ENCODE results near the gene SECISBP2.

The SECISBP2 gene

DNA sequence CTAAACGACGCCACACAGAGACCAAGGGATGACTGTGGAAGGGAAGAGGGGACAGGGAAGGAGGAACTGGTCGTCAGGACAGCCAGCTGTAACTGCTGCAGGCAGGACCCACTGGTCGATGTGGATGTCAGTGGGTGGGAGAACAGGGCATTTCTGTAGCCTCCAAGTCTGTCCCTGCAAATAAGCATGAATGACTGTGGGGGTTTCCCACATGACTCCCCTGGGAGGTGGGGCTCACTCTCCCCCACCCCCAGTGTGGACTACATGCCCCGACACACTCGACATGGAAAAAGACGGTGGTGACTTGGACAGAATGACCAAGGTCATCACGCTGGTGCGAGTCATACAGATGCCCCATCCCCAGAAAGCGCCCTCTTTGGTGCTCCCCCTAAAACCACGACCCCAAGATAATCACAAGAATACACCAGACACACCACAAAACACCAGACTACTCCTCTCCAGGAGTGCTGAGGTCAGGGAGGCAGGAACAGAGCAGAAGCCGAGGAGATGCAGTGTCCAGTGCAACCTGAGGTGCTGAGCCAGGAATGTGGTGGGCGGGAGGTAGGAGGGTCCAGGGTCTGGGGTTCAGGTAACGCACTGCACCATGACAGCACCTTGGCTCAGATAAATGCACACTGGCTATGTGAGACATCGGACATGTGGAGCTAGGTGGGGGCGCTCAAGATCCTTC lies 64.9 kb downstream of the SECISBP2 start:
- Histone ChIP-seq H3K9me3 (replicated peaks in 1 of 2; ENCODE audit: control insufficient read depth in 2 of 2, insufficient read depth in 1 of 2, low read depth in 1 of 2, low read length in 2 of 2) (peaks cover 0 to 1% of the 10 kb centered on the region in 2 donors), H3K4me1 (ENCODE audit: control insufficient read depth in 2 of 2, insufficient read depth in 1 of 2, low read depth in 1 of 2, low read length in 2 of 2) (peaks cover 0 to 4% of the 10 kb centered on the region in 2 donors), H2BK12ac (ENCODE audit: low read length) (no peak overlapping the region), H2BK120ac (ENCODE audit: low read depth, low read length) (no peak overlapping the region), H3K23ac (ENCODE audit: low read depth, low read length, poor library complexity) (no peak overlapping the region), H4K8ac (ENCODE audit: low read depth, low read length) (no peak overlapping the region), H3K27ac (replicated peaks; ENCODE audit: low read length) (no peak overlapping the region), H2BK15ac (ENCODE audit: low read length) (no peak overlapping the region), H4K91ac (ENCODE audit: low read depth, low read length, poor library complexity) (no peak overlapping the region), H3K4me2 (ENCODE audit: insufficient read depth, low read length, poor library complexity, severe bottlenecking) (no peak overlapping the region), H3K36me3 (replicated peaks in 1 of 2; ENCODE audit: control insufficient read depth in 2 of 2, insufficient read depth in 2 of 2, low read length in 2 of 2) (peaks cover 15 to 37% of the 10 kb centered on the region in 2 donors), H2AK5ac (ENCODE audit: low read depth, low read length) (no peak overlapping the region), H3K9ac (ENCODE audit: low read depth, low read length, poor library complexity) (no peak overlapping the region), H3K4ac (ENCODE audit: low read length) (no peak overlapping the region), H3K14ac (ENCODE audit: low read length) (no peak overlapping the region), H2BK5ac (ENCODE audit: low read length) (peak overlapping the region; percentile 42), H3K4me3 (ENCODE audit: low read length in 2 of 2) (no peak overlapping the region), H3K27me3 (ENCODE audit: control insufficient read depth in 3 of 3, insufficient read depth in 3 of 3, low read depth in 1 of 3, low read length in 3 of 3) (no peaks in the 10 kb centered on the region), H2AFZ (ENCODE audit: low read length) (no peak overlapping the region), H3K79me1 (ENCODE audit: low read depth, low read length) (peaks cover 2% of the 10 kb centered on the region), H3K18ac (ENCODE audit: low read length) (peak overlapping the region; percentile 30)
- DNase-seq (ENCODE audit: low spot score) = no peak
- no CpG with 5 or more reads among the region's 16 CpGs for whole genome bisulfite sequencing, 2 donors (ENCODE audit: extremely low coverage in 2 of 2, insufficient read length in 2 of 2, insufficient replicate concordance in 1 of 2)

DNA sequence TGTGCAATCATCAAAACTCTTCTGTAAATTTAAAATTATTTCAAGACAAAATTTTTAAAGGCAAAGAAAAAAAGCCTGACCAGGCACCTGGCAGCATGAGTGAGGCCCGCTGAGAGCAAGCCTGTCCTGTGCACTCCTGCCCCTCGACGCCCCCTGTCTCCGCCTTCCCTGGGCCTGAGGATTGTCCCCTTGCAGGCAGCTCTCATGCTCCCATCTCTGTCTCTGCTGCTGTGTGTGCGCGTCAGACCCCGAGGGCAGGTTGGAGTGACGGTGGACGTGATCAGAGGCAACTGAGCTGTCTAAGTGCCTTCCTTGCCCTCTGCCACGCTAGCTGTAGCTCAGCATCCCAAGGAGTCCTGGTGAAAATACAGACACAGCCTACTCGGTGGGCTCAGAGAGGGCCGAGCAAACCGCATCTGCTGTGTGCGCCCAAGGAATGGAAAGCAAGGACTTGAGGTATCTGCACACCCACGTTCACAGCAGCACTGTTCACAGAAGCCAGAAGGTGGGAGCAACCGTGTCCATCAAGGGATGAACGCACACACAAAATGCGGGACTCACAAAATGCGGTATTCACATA lies 65.5 kb downstream of the SECISBP2 start:
- H3K4me1 ChIP-seq (ENCODE audit: control insufficient read depth in 2 of 2, insufficient read depth in 1 of 2, low read depth in 1 of 2, low read length in 2 of 2) = peaks cover 0 to 4% of the 10 kb centered on the region in 2 donors
- no peak overlapping the region for H3K27ac ChIP-seq (replicated peaks; ENCODE audit: low read length)
- H3K36me3 ChIP-seq (replicated peaks in 1 of 2; ENCODE audit: control insufficient read depth in 2 of 2, insufficient read depth in 2 of 2, low read length in 2 of 2) = peaks cover 20 to 39% of the 10 kb centered on the region in 2 donors
- H3K27me3 ChIP-seq (ENCODE audit: control insufficient read depth in 3 of 3, insufficient read depth in 3 of 3, low read depth in 1 of 3, low read length in 3 of 3) = no peaks in the 10 kb centered on the region
- H2BK12ac ChIP-seq (ENCODE audit: low read length) = no peak overlapping the region
- H3K18ac ChIP-seq (ENCODE audit: low read length) = peak overlapping the region; percentile 22
- no peak overlapping the region for H2AFZ ChIP-seq (ENCODE audit: low read length)
- no peak overlapping the region for H3K4ac ChIP-seq (ENCODE audit: low read length)
- H4K91ac ChIP-seq (ENCODE audit: low read depth, low read length, poor library complexity) = no peak overlapping the region
- peak overlapping the region; percentile 49 for H3K14ac ChIP-seq (ENCODE audit: low read length)
- no peak overlapping the region for H2BK15ac ChIP-seq (ENCODE audit: low read length)
- peak overlapping the region; percentile 42 for H2BK5ac ChIP-seq (ENCODE audit: low read length)
- H3K23ac ChIP-seq (ENCODE audit: low read depth, low read length, poor library complexity) = peak overlapping the region; percentile 76
- H3K4me3 ChIP-seq (ENCODE audit: low read length in 2 of 2) = no peak overlapping the region
- peaks cover 0 to 1% of the 10 kb centered on the region in 2 donors for H3K9me3 ChIP-seq (replicated peaks in 1 of 2; ENCODE audit: control insufficient read depth in 2 of 2, insufficient read depth in 1 of 2, low read depth in 1 of 2, low read length in 2 of 2)
- no peak overlapping the region for H2BK120ac ChIP-seq (ENCODE audit: low read depth, low read length)
- H3K9ac ChIP-seq (ENCODE audit: low read depth, low read length, poor library complexity) = peak overlapping the region; percentile 17
- H2AK5ac ChIP-seq (ENCODE audit: low read depth, low read length) = no peak overlapping the region
- WGBS, 2 donors (ENCODE audit: extremely low coverage in 2 of 2, insufficient read length in 2 of 2, insufficient replicate concordance in 1 of 2) = no CpG with 5 or more reads among the region's 19 CpGs
- peaks cover 2% of the 10 kb centered on the region for H3K79me1 ChIP-seq (ENCODE audit: low read depth, low read length)
- peak overlapping the region; percentile 72 for H4K8ac ChIP-seq (ENCODE audit: low read depth, low read length)
- no peak overlapping the region for H3K4me2 ChIP-seq (ENCODE audit: insufficient read depth, low read length, poor library complexity, severe bottlenecking)
- DNase-seq (ENCODE audit: low spot score) = no peak

DNA sequence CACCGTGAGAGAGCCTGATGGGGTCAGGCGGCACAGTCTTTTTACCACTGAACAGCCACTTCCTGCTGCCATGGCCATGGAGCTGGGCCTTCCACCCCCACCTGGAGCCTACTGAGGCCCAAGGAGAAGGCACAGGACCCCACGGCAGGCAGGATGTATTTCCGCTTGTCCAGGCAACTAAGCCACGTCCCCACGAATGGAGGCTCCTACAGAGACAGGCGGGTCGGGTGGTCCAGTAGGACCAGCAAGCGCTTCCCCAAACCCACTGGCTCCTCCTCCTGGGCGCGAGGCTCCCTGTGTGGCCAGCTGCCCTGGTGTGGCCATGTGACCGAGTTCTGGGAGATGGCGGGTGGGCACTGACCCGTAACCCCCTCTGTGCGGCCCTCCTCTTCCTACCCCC lies 66.5 kb downstream of the SECISBP2 start:
- Histone ChIP-seq H2BK5ac (ENCODE audit: low read length) (peak overlapping the region; percentile 60), H3K18ac (ENCODE audit: low read length) (peak overlapping the region; percentile 71), H3K4me3 (ENCODE audit: low read length in 2 of 2) (no peak overlapping the region), H3K4me1 (ENCODE audit: control insufficient read depth in 2 of 2, insufficient read depth in 1 of 2, low read depth in 1 of 2, low read length in 2 of 2) (peaks cover 0 to 4% of the 10 kb centered on the region in 2 donors), H2BK120ac (ENCODE audit: low read depth, low read length) (no peak overlapping the region), H2BK12ac (ENCODE audit: low read length) (no peak overlapping the region), H3K9me3 (replicated peaks in 1 of 2; ENCODE audit: control insufficient read depth in 2 of 2, insufficient read depth in 1 of 2, low read depth in 1 of 2, low read length in 2 of 2) (peaks cover 0 to 1% of the 10 kb centered on the region in 2 donors), H2BK15ac (ENCODE audit: low read length) (no peak overlapping the region), H3K23ac (ENCODE audit: low read depth, low read length, poor library complexity) (no peak overlapping the region), H3K27ac (replicated peaks; ENCODE audit: low read length) (no peak overlapping the region), H2AFZ (ENCODE audit: low read length) (no peak overlapping the region), H3K4me2 (ENCODE audit: insufficient read depth, low read length, poor library complexity, severe bottlenecking) (no peak overlapping the region), H4K8ac (ENCODE audit: low read depth, low read length) (no peak overlapping the region), H3K36me3 (replicated peaks in 1 of 2; ENCODE audit: control insufficient read depth in 2 of 2, insufficient read depth in 2 of 2, low read length in 2 of 2) (peaks cover 26 to 43% of the 10 kb centered on the region in 2 donors), H4K91ac (ENCODE audit: low read depth, low read length, poor library complexity) (no peak overlapping the region), H3K27me3 (ENCODE audit: control insufficient read depth in 3 of 3, insufficient read depth in 3 of 3, low read depth in 1 of 3, low read length in 3 of 3) (no peaks in the 10 kb centered on the region), H2AK5ac (ENCODE audit: low read depth, low read length) (no peak overlapping the region), H3K4ac (ENCODE audit: low read length) (no peak overlapping the region), H3K14ac (ENCODE audit: low read length) (peak overlapping the region; percentile 64), H3K79me1 (ENCODE audit: low read depth, low read length) (peaks cover 2% of the 10 kb centered on the region), H3K9ac (ENCODE audit: low read depth, low read length, poor library complexity) (peak overlapping the region; percentile 30)
- DNase-seq (ENCODE audit: low spot score) = no peak
- no CpG with 5 or more reads among the region's 15 CpGs for WGBS, 2 donors (ENCODE audit: extremely low coverage in 2 of 2, insufficient read length in 2 of 2, insufficient replicate concordance in 1 of 2)

DNA sequence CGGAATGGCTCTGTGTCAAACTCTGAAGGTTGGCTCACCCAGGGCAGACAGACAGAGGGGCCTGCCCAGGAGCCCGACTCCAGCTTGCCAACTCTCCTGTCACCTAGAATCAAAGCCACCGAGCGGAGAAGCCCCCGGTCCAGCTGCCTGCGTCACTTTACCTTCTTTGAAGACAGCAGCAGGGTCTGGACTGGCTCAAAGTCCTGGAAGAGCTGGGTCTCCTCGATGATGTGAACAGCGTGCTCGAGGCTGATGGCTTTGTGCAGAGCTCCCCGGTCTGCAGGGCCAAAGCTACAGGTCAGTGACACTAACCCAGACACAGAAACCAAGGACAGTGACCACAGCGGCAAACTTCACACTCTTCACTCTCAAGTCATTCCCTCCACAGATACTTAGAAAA lies 67.9 kb downstream of the SECISBP2 start:
- no peak overlapping the region for H3K4me3 ChIP-seq (ENCODE audit: low read length in 2 of 2)
- H3K4me2 ChIP-seq (ENCODE audit: insufficient read depth, low read length, poor library complexity, severe bottlenecking) = no peak overlapping the region
- H2AFZ ChIP-seq (ENCODE audit: low read length) = no peak overlapping the region
- H3K14ac ChIP-seq (ENCODE audit: low read length) = peak overlapping the region; percentile 50
- peaks cover 0 to 1% of the 10 kb centered on the region in 2 donors for H3K9me3 ChIP-seq (replicated peaks in 1 of 2; ENCODE audit: control insufficient read depth in 2 of 2, insufficient read depth in 1 of 2, low read depth in 1 of 2, low read length in 2 of 2)
- H2BK120ac ChIP-seq (ENCODE audit: low read depth, low read length) = no peak overlapping the region
- H3K4ac ChIP-seq (ENCODE audit: low read length) = no peak overlapping the region
- WGBS, 2 donors (ENCODE audit: extremely low coverage in 2 of 2, insufficient read length in 2 of 2, insufficient replicate concordance in 1 of 2) = no CpG with 5 or more reads among the region's 11 CpGs
- H4K91ac ChIP-seq (ENCODE audit: low read depth, low read length, poor library complexity) = no peak overlapping the region
- peaks cover 0 to 4% of the 10 kb centered on the region in 2 donors for H3K4me1 ChIP-seq (ENCODE audit: control insufficient read depth in 2 of 2, insufficient read depth in 1 of 2, low read depth in 1 of 2, low read length in 2 of 2)
- H3K18ac ChIP-seq (ENCODE audit: low read length) = no peak overlapping the region
- H3K36me3 ChIP-seq (replicated peaks in 1 of 2; ENCODE audit: control insufficient read depth in 2 of 2, insufficient read depth in 2 of 2, low read length in 2 of 2) = peaks cover 26 to 55% of the 10 kb centered on the region in 2 donors
- no peak overlapping the region for H2BK15ac ChIP-seq (ENCODE audit: low read length)
- no peak overlapping the region for H3K23ac ChIP-seq (ENCODE audit: low read depth, low read length, poor library complexity)
- no peak overlapping the region for H2BK5ac ChIP-seq (ENCODE audit: low read length)
- no peak overlapping the region for H3K9ac ChIP-seq (ENCODE audit: low read depth, low read length, poor library complexity)
- no peak overlapping the region for H2BK12ac ChIP-seq (ENCODE audit: low read length)
- no peaks in the 10 kb centered on the region for H3K27me3 ChIP-seq (ENCODE audit: control insufficient read depth in 3 of 3, insufficient read depth in 3 of 3, low read depth in 1 of 3, low read length in 3 of 3)
- H3K79me1 ChIP-seq (ENCODE audit: low read depth, low read length) = peaks cover 2% of the 10 kb centered on the region
- H4K8ac ChIP-seq (ENCODE audit: low read depth, low read length) = no peak overlapping the region
- DNase-seq (ENCODE audit: low spot score) = no peak
- H3K27ac ChIP-seq (replicated peaks; ENCODE audit: low read length) = no peak overlapping the region
- no peak overlapping the region for H2AK5ac ChIP-seq (ENCODE audit: low read depth, low read length)
